Measurements from ENCODE around the gene SSBP3. TPM values are rescaled to one million over a fixed set of nuclear protein-coding genes. Genes with fewer than 3 reads are reported as not detected.

Gene SSBP3
- total RNA-seq, 1 donor from 2014 or later: 7.8 TPM

DNA sequence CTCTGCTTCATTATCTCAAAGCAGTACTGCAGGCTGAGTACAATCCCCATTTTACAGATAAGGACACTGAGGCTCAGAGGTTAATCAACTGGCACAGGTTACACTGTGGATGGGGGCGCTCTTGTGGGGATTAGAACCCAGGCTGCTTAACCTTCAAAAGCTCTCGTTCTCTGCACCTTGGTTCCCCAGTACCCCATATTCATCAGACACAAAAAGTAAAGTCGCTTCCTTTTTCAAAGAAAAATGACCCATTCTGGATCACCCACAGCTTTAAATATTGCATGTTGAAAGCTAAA, 20.5 kb downstream of the SSBP3 start:
- no peak overlapping the region for H3K4me3 ChIP-seq (ENCODE audit: low read depth, low read length)
- TF ChIP-seq, protein P1, sequence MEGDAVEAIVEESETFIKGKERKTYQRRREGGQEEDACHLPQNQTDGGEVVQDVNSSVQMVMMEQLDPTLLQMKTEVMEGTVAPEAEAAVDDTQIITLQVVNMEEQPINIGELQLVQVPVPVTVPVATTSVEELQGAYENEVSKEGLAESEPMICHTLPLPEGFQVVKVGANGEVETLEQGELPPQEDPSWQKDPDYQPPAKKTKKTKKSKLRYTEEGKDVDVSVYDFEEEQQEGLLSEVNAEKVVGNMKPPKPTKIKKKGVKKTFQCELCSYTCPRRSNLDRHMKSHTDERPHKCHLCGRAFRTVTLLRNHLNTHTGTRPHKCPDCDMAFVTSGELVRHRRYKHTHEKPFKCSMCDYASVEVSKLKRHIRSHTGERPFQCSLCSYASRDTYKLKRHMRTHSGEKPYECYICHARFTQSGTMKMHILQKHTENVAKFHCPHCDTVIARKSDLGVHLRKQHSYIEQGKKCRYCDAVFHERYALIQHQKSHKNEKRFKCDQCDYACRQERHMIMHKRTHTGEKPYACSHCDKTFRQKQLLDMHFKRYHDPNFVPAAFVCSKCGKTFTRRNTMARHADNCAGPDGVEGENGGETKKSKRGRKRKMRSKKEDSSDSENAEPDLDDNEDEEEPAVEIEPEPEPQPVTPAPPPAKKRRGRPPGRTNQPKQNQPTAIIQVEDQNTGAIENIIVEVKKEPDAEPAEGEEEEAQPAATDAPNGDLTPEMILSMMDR (conservative IDR thresholded peaks at IDR 0.05; ENCODE audit: low read depth, low read length): no peak
- DNase-seq (ENCODE audit: low read depth): no peak

DNA sequence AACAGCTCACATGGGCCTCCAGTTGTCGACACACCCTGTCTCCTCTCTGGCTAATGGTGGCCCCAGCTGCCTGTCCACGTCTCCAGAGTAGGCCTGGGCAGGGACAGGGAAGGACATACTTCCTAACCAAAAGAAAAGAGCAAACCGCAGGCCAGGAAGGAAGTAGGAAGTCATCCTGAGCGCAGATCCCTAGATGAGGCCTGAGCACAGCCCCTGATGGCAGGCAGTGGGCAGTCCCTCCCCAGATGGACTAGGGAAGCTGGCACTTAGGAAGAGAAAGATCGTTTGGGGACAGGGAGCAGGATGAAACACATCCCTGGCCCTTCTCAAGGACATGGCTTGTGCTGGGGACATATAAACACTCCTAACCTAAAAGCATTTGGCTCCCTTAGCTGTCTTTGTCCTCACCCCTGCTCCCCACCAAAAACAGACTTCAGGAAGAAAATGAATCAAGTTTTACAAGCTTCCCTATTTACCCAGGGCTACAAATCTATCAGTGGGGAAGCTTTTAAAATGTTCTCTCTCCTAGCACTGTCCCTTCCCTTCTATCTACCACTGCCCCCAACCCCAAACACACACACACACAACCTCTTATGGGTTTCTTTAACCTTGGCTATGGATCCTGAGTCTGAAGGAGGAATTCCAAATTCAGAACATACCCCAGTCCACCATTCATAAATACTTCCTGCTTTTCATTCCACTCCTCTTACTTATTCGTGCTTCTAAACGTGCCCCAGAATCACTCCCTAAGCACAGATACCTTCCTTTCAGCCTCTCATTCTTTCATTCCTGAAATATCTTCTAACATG, 21.1 kb downstream of the SSBP3 start:
- no peak for DNase-seq (ENCODE audit: low read depth)
- TF ChIP-seq, protein P1 (conservative IDR thresholded peaks at IDR 0.05; ENCODE audit: low read depth, low read length): no peak
- H3K4me3 ChIP-seq (ENCODE audit: low read depth, low read length): no peak overlapping the region

DNA sequence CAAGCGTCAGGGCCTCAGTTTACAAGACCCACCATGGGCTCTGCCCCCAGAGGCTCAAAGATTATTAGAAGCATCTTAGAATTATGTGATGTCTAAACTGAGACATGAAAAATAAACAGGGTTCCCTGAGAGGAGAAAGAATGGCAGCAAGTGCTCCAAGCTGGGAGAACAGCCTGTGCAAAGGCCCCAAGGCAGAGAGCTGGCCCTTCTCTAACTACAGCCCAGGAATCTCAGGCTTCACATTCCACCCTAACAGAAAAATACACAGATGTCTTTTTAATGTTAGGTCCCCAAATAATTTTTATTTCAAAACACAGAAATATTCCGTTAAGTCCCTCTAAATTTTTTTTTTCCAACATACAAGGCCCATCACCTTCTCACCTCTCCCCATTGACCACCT, 21.7 kb downstream of the SSBP3 start:
- no peak for DNase-seq (ENCODE audit: low read depth)
- TF ChIP-seq, protein P1 (conservative IDR thresholded peaks at IDR 0.05; ENCODE audit: low read depth, low read length): no peak
- no peak overlapping the region for H3K4me3 ChIP-seq (ENCODE audit: low read depth, low read length)

DNA sequence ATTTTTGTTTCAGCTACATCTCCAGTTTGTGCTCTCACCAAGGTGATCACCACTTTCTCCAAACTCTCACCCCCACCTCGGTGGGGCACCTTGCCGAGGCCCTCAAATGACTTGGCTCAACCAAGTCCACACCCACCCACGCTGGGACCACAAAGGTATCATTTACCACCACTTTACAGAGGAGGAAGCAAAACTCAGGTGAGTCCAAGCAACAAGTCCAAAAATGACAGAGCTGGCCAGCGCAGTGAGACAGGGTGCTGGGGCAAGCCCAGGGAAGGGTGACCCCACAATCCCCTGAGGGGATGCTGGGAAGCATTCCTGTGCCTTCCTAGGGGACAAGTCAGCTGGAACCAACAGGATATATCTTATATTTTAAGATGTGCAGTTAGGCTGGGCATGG, 24.7 kb downstream of the SSBP3 start:
- TF ChIP-seq, protein P1 (conservative IDR thresholded peaks at IDR 0.05; ENCODE audit: low read depth, low read length): no peak
- no peak for DNase-seq (ENCODE audit: low read depth)
- no peak overlapping the region for H3K4me3 ChIP-seq (ENCODE audit: low read depth, low read length)

DNA sequence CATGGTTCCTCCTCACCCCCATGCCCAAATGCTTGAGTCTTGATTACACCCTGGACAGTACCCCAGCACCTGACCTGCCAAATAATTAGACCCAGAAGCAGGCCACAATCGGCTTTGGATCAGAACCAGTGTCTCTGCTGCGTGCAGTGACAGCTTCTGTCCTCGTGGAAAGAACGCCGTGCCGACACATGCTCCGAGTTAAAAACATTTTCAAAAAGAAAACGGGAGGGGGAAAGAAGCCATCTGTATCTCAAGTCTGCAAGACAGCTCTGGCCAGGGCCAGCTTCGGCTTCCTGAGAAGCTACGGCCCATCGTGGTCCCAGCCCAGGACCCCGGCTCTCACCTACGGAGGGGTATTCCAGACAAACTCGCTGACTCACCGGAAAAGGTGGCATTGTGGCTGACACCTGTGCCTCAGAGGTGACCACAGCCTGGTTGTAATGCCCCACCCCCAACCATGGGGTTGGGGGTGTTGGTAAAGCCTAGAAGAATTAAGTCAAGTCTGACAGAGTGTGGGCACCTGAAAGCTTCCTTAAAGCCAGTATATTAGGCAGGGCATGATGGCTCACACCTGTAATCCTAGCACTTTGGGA, 25.8 kb downstream of the SSBP3 start:
- H3K4me3 ChIP-seq (ENCODE audit: low read depth, low read length): no peak overlapping the region
- DNase-seq (ENCODE audit: low read depth): no peak
- TF ChIP-seq, protein P1 (conservative IDR thresholded peaks at IDR 0.05; ENCODE audit: low read depth, low read length): no peak

DNA sequence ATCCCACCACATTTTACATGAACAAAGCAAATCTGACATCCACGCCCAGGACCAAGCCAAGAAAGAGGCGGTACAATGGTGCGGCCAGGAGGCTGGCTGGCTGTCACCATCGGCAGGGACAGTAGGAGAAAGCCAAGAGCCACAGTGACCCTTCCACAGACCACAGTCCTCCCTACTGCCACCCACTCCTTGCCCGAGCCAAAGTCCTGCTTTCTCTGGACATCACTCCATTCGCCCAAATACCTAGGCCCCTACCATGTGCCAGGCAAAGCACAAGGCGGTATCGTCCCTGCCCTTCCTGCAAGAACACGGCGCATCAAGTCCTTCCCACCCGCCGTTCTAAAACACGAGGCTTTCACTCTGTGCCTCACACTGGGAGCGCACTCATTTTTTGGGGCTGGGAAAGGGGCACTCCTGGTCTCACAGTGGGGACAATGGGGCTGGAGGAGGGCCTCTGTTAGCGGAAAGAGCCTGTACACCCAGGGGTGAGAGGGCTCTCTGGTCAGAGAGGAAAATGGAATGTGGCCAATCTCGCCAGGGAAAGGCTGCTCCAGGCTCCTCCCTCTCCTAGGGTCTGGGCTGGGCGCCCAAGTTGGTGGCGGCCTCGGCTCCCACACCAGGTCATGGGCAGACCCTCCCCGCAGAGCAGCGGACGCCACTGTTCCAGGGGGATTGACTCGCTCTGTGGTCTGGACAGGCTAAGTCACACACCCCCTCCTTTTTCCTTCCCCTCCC, 26.5 kb downstream of the SSBP3 start:
- DNase-seq (ENCODE audit: low read depth): no peak
- H3K4me3 ChIP-seq (ENCODE audit: low read depth, low read length): no peak overlapping the region
- TF ChIP-seq, protein P1 (conservative IDR thresholded peaks at IDR 0.05; ENCODE audit: low read depth, low read length): no peak

Data from epithelial cell of proximal tubule (primary cell).